PC-3 (cell line): ENCODE results near the gene BRD3. TPM values are rescaled to one million over a fixed set of nuclear protein-coding genes. Genes with fewer than 3 reads are reported as not detected.

Experiments
- ATAC-seq: fragments of 200-7000 bp; cut with Tn5 transposase; 2 replicates; pipeline ENCODE4 v1.9.1; 2020; ENCODE audit warnings: mild to moderate bottlenecking, moderate library complexity
- BruUV-seq: library from RNA; stranded (reverse); fragments of 400-500 nt; replicated peaks from 2 replicates; lab custom pipeline; 2021; lab: Mats Ljungman, UMichigan
- CTCF ChIA-PET: fragments of 300-600 bp; sonication (Branson Sonifier 250); formaldehyde crosslinking; loops from one replicate; lab custom pipeline; 2022; ENCODE audit warnings: antibody characterized with exemption; lab: Charles Lee
- POLR2A ChIA-PET: fragments of 300-600 bp; sonication (Branson Sonifier 250); formaldehyde crosslinking; loops from one replicate; lab custom pipeline; 2022; ENCODE audit warnings: antibody characterized with exemption; ENCODE audit not compliant: unreplicated experiment; lab: Charles Lee
- DNase-seq: peaks from one replicate; pipeline ENCODE4 v3.0.0-alpha.2; 2015
- H2AFZ ChIP-seq: fragments of 300-600 bp; sonication (generic); 2 replicates; pipeline ENCODE4 v1.6.0; 2016; ENCODE audit warnings: antibody characterized with exemption, low read length
- H3F3A ChIP-seq: fragments of 300-600 bp; sonication (generic); one replicate; pipeline ENCODE4 v1.6.0; 2017; ENCODE audit warnings: antibody characterized with exemption, low read length, control low read depth, mild to moderate bottlenecking; ENCODE audit not compliant: unreplicated experiment
- H3K27ac ChIP-seq: fragments of 300-600 bp; sonication (generic); 2 replicates; pipeline ENCODE4 v1.5.1; 2016; ENCODE audit warnings: mild to moderate bottlenecking, low read length
- H3K27me3 ChIP-seq: fragments of 300-600 bp; sonication (generic); 2 replicates; pipeline ENCODE4 v1.6.1; 2016; ENCODE audit warnings: low read length, mixed read lengths
- H3K36me3 ChIP-seq: fragments of 300-600 bp; sonication (generic); 2 replicates; pipeline ENCODE4 v1.6.1; 2016; ENCODE audit warnings: low read depth, mixed run types, low read length, mixed read lengths
- H3K4me1 ChIP-seq: fragments of 300-600 bp; sonication (generic); 2 replicates; pipeline ENCODE4 v1.5.1; 2016; ENCODE audit warnings: low read length; ENCODE audit not compliant: insufficient read depth
- H3K4me2 ChIP-seq: fragments of 300-600 bp; sonication (generic); 2 replicates; pipeline ENCODE4 v1.6.0; 2016; ENCODE audit warnings: low read length
- H3K4me3 ChIP-seq: fragments of 300-600 bp; sonication (generic); 2 replicates; pipeline ENCODE4 v1.5.1; 2016; ENCODE audit warnings: mild to moderate bottlenecking, low read length, mixed read lengths
- H3K79me2 ChIP-seq: fragments of 300-600 bp; sonication (generic); 2 replicates; pipeline ENCODE4 v1.6.1; 2017; ENCODE audit warnings: low read length, mixed read lengths
- H3K9ac ChIP-seq: fragments of 300-600 bp; sonication (generic); 2 replicates; pipeline ENCODE4 v1.6.0; 2016; ENCODE audit warnings: mild to moderate bottlenecking, low read length
- H3K9me2 ChIP-seq: fragments of 300-600 bp; sonication (generic); replicated peaks from 2 replicates; pipeline ENCODE4 v1.6.1; 2016; ENCODE audit warnings: mixed run types, low read length, mixed read lengths
- H3K9me3 ChIP-seq: fragments of 300-600 bp; sonication (generic); 2 replicates; pipeline ENCODE4 v1.6.1; 2016; ENCODE audit warnings: low read length, mixed read lengths
- H4K20me1 ChIP-seq: fragments of 300-600 bp; sonication (generic); 2 replicates; pipeline ENCODE4 v1.6.1; 2016; ENCODE audit warnings: low read length, mixed read lengths
- CTCF ChIP-seq: fragments of 300-600 bp; sonication (generic); conservative IDR thresholded peaks from 2 replicates; pipeline ENCODE4 v1.5.1; 2017; ENCODE audit warnings: antibody characterized with exemption, low read depth, mild to moderate bottlenecking, low read length
- EZH2 ChIP-seq: fragments of 300-600 bp; sonication (generic); IDR thresholded peaks from one replicate; pipeline ENCODE4 v1.6.1; 2017; ENCODE audit warnings: antibody characterized with exemption, mild to moderate bottlenecking, low read length; ENCODE audit not compliant: unreplicated experiment
- EZH2phosphoT487 ChIP-seq: fragments of 300-600 bp; sonication (generic); IDR thresholded peaks from 2 replicates; pipeline ENCODE4 v1.6.1; 2018; ENCODE audit warnings: mild to moderate bottlenecking, antibody characterized with exemption, low read length, borderline replicate concordance
- intact Hi-C: fragments of 100-400 bp; cut with micrococcal nuclease; formaldehyde crosslinking; loops from 2 replicates; pipeline ENCODE4 v1.9.0; 2023
- total RNA-seq: library from RNA; depleted of rRNA; stranded (reverse); fragments of >200 nt; gene quantifications from 2 replicates; pipeline ENCODE4 v1.2.3, GENCODE V29; 2014

The BRD3 gene
- total RNA-seq, 1 experiment from 2014 or later, result 5.5 TPM

GRCh38 chr9:134049236-134049635 is 18.6 kb downstream of the BRD3 start:
- ATAC-seq, result no peak
- no peak for TF ChIP-seq CTCF
- no peak for TF ChIP-seq EZH2
- no peak for TF ChIP-seq EZH2phosphoT487
- DNase-seq, result no peak
- Histone ChIP-seq H2AFZ (no peak overlapping the region), H3K9me3 (no peaks in the 10 kb centered on the region), H3K4me1 (no peaks in the 10 kb centered on the region), H3K27me3 (no peaks in the 10 kb centered on the region), H3K36me3 (no peaks in the 10 kb centered on the region), H4K20me1 (no peaks in the 10 kb centered on the region), H3F3A (no peaks in the 10 kb centered on the region), H3K9ac (no peak overlapping the region), H3K9me2 (no peaks in the 10 kb centered on the region), H3K4me2 (no peak overlapping the region), H3K4me3 (no peak overlapping the region), H3K79me2 (peaks cover 4% of the 10 kb centered on the region; the same call in 1 of the 2 replicates), H3K27ac (no peak overlapping the region)
- BruUV-seq, result no TSS peak
- CTCF ChIA-PET, result no interaction called here
- POLR2A ChIA-PET, result no interaction called here
- intact Hi-C loops, result no loop called here

- H3K27me3 ChIP-seq, result no peaks in the 10 kb centered on the region
- no peak overlapping the region for H3K4me2 ChIP-seq
- H3K79me2 ChIP-seq, result no peaks in the 10 kb centered on the region
- BruUV-seq, result no TSS peak
- H3F3A ChIP-seq, result no peaks in the 10 kb centered on the region
- TF ChIP-seq CTCF, result no peak
- TF ChIP-seq EZH2, result no peak
- no peak for TF ChIP-seq EZH2phosphoT487
- H4K20me1 ChIP-seq, result no peaks in the 10 kb centered on the region
- ChIA-PET CTCF (no interaction called here), POLR2A (no interaction called here)
- no peak overlapping the region for H3K9ac ChIP-seq
- H3K9me3 ChIP-seq, result no peaks in the 10 kb centered on the region
- ATAC-seq (no peak), DNase-seq (no peak)
- no peak overlapping the region for H3K4me3 ChIP-seq
- H3K27ac ChIP-seq, result no peak overlapping the region
- no peaks in the 10 kb centered on the region for H3K9me2 ChIP-seq
- H2AFZ ChIP-seq, result no peak overlapping the region
- no peaks in the 10 kb centered on the region for H3K36me3 ChIP-seq
- intact Hi-C loops, result no loop called here
- H3K4me1 ChIP-seq, result no peaks in the 10 kb centered on the region
These were observed 19.3 kb downstream of the BRD3 start for GRCh38 chr9:134048582-134048968.

GRCh38 chr9:134047868-134048581 is 19.8 kb downstream of the BRD3 start:
- ChIA-PET POLR2A (no interaction called here), CTCF (no interaction called here)
- ATAC-seq (no peak), DNase-seq (no peak)
- intact Hi-C loops, result no loop called here
- no peaks in the 10 kb centered on the region for H3K79me2 ChIP-seq
- no peaks in the 10 kb centered on the region for H4K20me1 ChIP-seq
- H3K9me3 ChIP-seq, result no peaks in the 10 kb centered on the region
- H3K4me2 ChIP-seq, result no peak overlapping the region
- H3K27ac ChIP-seq, result no peak overlapping the region
- no peaks in the 10 kb centered on the region for H3K36me3 ChIP-seq
- H3K27me3 ChIP-seq, result no peaks in the 10 kb centered on the region
- H3K4me1 ChIP-seq, result no peaks in the 10 kb centered on the region
- no peaks in the 10 kb centered on the region for H3K9me2 ChIP-seq
- no peak overlapping the region for H3K4me3 ChIP-seq
- no peaks in the 10 kb centered on the region for H3F3A ChIP-seq
- TF ChIP-seq EZH2phosphoT487 (no peak), CTCF (no peak), EZH2 (no peak)
- no peak overlapping the region for H2AFZ ChIP-seq
- H3K9ac ChIP-seq, result no peak overlapping the region
- no TSS peak for BruUV-seq
